Keratinocyte (primary cell): Measurements from ENCODE around the gene DDX31. TPM values are rescaled to one million over a fixed set of nuclear protein-coding genes. Genes with fewer than 3 reads are reported as not detected.

Source experiments
- DNase-seq: peaks from one replicate; pipeline ENCODE4 v3.0.0-alpha.2; 2011; ENCODE audit warnings: low read depth, missing footprints, low spot score
- FAIRE-seq: peaks from 2 replicates; lab custom pipeline; 2011; peaks lifted over from hg19 to GRCh38; lab: Jason Lieb, UNC
- H2AFZ ChIP-seq: 2 replicates; pipeline ENCODE4 v1.6.0; 2012; ENCODE audit warnings: low read length, control low read depth, inconsistent platforms; ENCODE audit not compliant: control insufficient read depth
- H3K27ac ChIP-seq: 2 replicates; pipeline ENCODE4 v1.5.1; 2011; ENCODE audit warnings: low read length; ENCODE audit not compliant: control insufficient read depth, insufficient read depth
- H3K27me3 ChIP-seq: 3 replicates; pipeline ENCODE4 v1.6.0; 2011; ENCODE audit warnings: low read length; ENCODE audit not compliant: control insufficient read depth, insufficient read depth; ENCODE audit errors: extremely low read depth
- H3K36me3 ChIP-seq, 2 experiments: 2 replicates in 1 of 2; 3 replicates in 1 of 2; pipeline ENCODE4 v1.5.1; 2011; ENCODE audit warnings: low read length in 2 of 2, mild to moderate bottlenecking in 1 of 2; ENCODE audit not compliant: control insufficient read depth in 2 of 2, insufficient read depth in 2 of 2; ENCODE audit errors: extremely low read depth in 1 of 2
- H3K4me1 ChIP-seq: 3 replicates; pipeline ENCODE4 v1.5.1; 2011; ENCODE audit warnings: low read length; ENCODE audit not compliant: control insufficient read depth, insufficient read depth; ENCODE audit errors: extremely low read depth
- H3K4me2 ChIP-seq: 3 replicates; pipeline ENCODE4 v1.6.0; 2011; ENCODE audit warnings: low read depth, low read length; ENCODE audit not compliant: control insufficient read depth, insufficient read depth; ENCODE audit errors: extremely low read depth
- H3K4me3 ChIP-seq, 3 experiments: fragments of 200-600 bp in 1 of 3; sonication (generic) in 1 of 3; 2 replicates in 2 of 3; 3 replicates in 1 of 3; pipeline ENCODE4 v1.5.1; 2011 to 2016; ENCODE audit warnings: low read length in 3 of 3, mild to moderate bottlenecking in 3 of 3, control low read depth in 2 of 3, inconsistent platforms in 1 of 3, low read depth in 1 of 3, mixed read lengths in 1 of 3, mixed run types in 1 of 3, moderate library complexity in 1 of 3; ENCODE audit not compliant: control insufficient read depth in 2 of 3, insufficient read depth in 2 of 3; ENCODE audit errors: extremely low read depth in 1 of 3
- H3K79me2 ChIP-seq: 2 replicates; pipeline ENCODE4 v1.6.0; 2012; ENCODE audit warnings: low read length; ENCODE audit not compliant: control insufficient read depth, insufficient read depth
- H3K9ac ChIP-seq: 3 replicates; pipeline ENCODE4 v1.6.0; 2011; ENCODE audit warnings: low read length; ENCODE audit not compliant: control insufficient read depth, insufficient read depth; ENCODE audit errors: extremely low read depth
- H3K9me1 ChIP-seq: 3 replicates; pipeline ENCODE4 v1.6.0; 2011; ENCODE audit warnings: low read length; ENCODE audit not compliant: control insufficient read depth, insufficient read depth; ENCODE audit errors: extremely low read depth
- H3K9me3 ChIP-seq: 2 replicates; pipeline ENCODE4 v1.5.1; 2012; ENCODE audit warnings: low read depth, low read length; ENCODE audit not compliant: control insufficient read depth
- H4K20me1 ChIP-seq: 3 replicates; pipeline ENCODE4 v1.6.0; 2011; ENCODE audit warnings: low read length; ENCODE audit not compliant: control insufficient read depth, insufficient read depth; ENCODE audit errors: extremely low read depth
- CTCF ChIP-seq, 3 experiments: IDR thresholded peaks in 1 of 3; conservative IDR thresholded peaks in 1 of 3; optimal IDR thresholded peaks in 1 of 3; 2 replicates in 2 of 3; 3 replicates in 1 of 3; pipeline versions ENCODE3 to v1.5.1; 2011; ENCODE audit warnings: low read length in 3 of 3, mild to moderate bottlenecking in 3 of 3, moderate library complexity in 2 of 3, control low read depth in 1 of 3, inconsistent platforms in 1 of 3; ENCODE audit not compliant: insufficient read depth in 2 of 3; ENCODE audit errors: extremely low read depth in 1 of 3
- EZH2 ChIP-seq: IDR thresholded peaks from one replicate; pipeline ENCODE4 v1.6.1; 2012; ENCODE audit warnings: inconsistent platforms, mild to moderate bottlenecking, low read length, moderate library complexity
- dilution Hi-C: fragments of 300-500 bp; cut with MboI; formaldehyde crosslinking; loops from one replicate; pipeline ENCODE4 v1.7.0; 2020; ENCODE audit warnings: low sequenced_read_pairs; ENCODE audit not compliant: extremely low pct_ligation_motif_present
- polyA plus RNA-seq, 5 experiments: library from polyadenylated mRNA; depleted of rRNA in 3 of 5; stranded (reverse) in 3 of 5; stranded (forward) in 1 of 5; unstranded in 1 of 5; fragments of >200 nt; gene quantifications; 1 replicate in 1 of 5; 2 replicates in 3 of 5; 3 replicates in 1 of 5; pipeline versions ENCODE4 v1.2.1 to v1.2.3, GENCODE V29; 2011 to 2012; ENCODE audit warnings: missing spikeins in 2 of 5, low read depth in 1 of 5, low replicate concordance in 1 of 5

DDX31 gene
- polyA plus RNA-seq, 1 donor (not counting 4 experiments of a cell fraction or from before 2014, with no cell fraction given) = 21.0 TPM

DNA sequence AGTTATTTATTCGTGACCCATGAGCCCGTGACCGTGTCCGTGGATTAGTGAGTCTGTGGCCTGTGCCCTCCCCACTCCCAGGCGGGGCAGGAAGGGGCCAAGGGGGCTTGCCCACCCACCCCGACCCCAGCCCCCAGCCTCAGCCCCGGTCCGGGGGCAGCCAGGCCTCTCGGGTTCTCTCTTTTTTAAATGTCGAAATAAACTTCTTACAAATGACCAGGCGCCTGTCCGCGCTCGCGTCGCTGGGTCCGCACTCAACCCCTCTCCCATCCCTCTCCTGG is 79.8 kb downstream of the DDX31 start:
- Histone ChIP-seq H3K9ac (no peak overlapping the region), H3K9me1 (peaks cover 2% of the 10 kb centered on the region), H3K4me2 (no peak overlapping the region), H3K27me3 (peaks cover 68% of the 10 kb centered on the region), H2AFZ (no peak overlapping the region), H3K36me3 (peaks cover 3 to 10% of the 10 kb centered on the region in 2 experiments), H3K79me2 (no peaks in the 10 kb centered on the region), H3K4me1 (peaks cover 2% of the 10 kb centered on the region), H3K4me3 (no peak overlapping the region), H3K9me3 (no peaks in the 10 kb centered on the region), H4K20me1 (peaks cover 20% of the 10 kb centered on the region), H3K27ac (no peak overlapping the region)
- dilution Hi-C loops = no loop called here
- no peak for FAIRE-seq
- no peak for DNase-seq
- no peak for TF ChIP-seq CTCF (optimal IDR thresholded peaks at IDR 0.05 in 1 of 3, IDR thresholded peaks at IDR 0.05 in 1 of 3, conservative IDR thresholded peaks at IDR 0.05 in 1 of 3; ENCODE audit: extremely low read depth in 1 of 3, insufficient read depth in 2 of 3, low read length in 3 of 3)
- no peak for TF ChIP-seq EZH2

- DNase-seq = no peak
- Histone ChIP-seq H3K4me2 (no peak overlapping the region), H3K9me3 (no peaks in the 10 kb centered on the region), H3K4me1 (peaks cover 2% of the 10 kb centered on the region), H3K27ac (no peak overlapping the region), H2AFZ (no peak overlapping the region), H3K9me1 (peaks cover 2% of the 10 kb centered on the region), H3K9ac (no peak overlapping the region), H4K20me1 (peaks cover 20% of the 10 kb centered on the region), H3K4me3 (no peak overlapping the region), H3K27me3 (peaks cover 74% of the 10 kb centered on the region), H3K36me3 (peaks cover 3 to 8% of the 10 kb centered on the region in 2 experiments), H3K79me2 (no peaks in the 10 kb centered on the region)
- no peak for FAIRE-seq
- TF ChIP-seq EZH2 (peak; percentile 94), CTCF (optimal IDR thresholded peaks at IDR 0.05 in 1 of 3, IDR thresholded peaks at IDR 0.05 in 1 of 3, conservative IDR thresholded peaks at IDR 0.05 in 1 of 3; ENCODE audit: extremely low read depth in 1 of 3, insufficient read depth in 2 of 3, low read length in 3 of 3) (no peak)
- dilution Hi-C loops = no loop called here
These were observed 80.4 kb downstream of the DDX31 start for GRCh38 chr9:132589148-132590036.
